Measurements from ENCODE around the gene CCNC.
A peak's percentile ranks its signal among the peaks of the same experiment; 100 is the strongest.
"Not testable (repeated sequence)": the region's sequence is repeated elsewhere in the genome, so short reads cannot be mapped to it uniquely, and the experiment has no call there.

The CCNC gene

DNA sequence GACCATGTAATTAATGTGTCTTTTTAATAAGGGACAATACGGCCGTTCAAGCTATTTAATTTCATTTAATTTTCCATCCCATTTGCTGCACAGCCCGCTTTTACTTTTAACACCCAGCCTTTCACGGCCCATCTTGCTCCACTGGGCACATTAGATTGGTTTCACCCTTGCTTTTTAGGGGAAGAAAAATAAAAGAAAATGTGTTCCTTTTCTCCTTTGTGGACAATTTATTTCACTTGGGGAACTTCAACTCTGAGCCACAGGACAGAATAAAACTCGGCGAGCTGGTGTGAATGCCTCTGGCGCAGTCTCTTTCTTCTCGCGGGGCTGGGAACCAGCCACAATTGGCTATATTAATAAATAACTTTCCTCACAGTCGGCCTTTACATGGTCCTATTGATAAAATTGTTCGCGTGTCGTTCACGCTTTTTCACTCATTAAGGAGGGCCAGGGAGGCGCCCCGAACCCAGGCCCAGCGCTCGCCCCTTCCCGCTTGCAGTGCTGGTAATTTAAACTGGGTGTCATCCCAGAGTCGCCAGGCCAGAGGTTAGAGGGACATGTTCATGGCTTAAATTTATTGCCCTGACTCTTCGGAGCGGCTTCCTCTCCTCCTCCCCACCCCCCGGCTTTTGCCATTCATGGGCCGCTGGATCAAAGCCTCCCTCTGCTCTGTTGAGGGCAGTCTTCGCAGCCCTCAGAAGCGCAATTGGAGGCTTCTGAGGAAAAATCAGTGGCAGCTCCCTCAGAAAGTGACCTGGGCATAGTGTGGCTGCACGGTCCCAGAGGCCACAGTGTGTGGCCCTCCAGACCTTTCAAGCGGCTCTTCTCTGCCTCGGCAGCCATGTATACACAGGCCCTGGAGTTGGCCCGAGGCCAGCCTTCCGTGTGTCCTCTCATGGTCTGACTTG, 36.0 kb upstream of the CCNC start:
- H3K4me3 ChIP-seq (ENCODE audit: low read length): peak overlapping the region; percentile 50
- no peak for DNase-seq (ENCODE audit: low read depth, low spot score)

DNA sequence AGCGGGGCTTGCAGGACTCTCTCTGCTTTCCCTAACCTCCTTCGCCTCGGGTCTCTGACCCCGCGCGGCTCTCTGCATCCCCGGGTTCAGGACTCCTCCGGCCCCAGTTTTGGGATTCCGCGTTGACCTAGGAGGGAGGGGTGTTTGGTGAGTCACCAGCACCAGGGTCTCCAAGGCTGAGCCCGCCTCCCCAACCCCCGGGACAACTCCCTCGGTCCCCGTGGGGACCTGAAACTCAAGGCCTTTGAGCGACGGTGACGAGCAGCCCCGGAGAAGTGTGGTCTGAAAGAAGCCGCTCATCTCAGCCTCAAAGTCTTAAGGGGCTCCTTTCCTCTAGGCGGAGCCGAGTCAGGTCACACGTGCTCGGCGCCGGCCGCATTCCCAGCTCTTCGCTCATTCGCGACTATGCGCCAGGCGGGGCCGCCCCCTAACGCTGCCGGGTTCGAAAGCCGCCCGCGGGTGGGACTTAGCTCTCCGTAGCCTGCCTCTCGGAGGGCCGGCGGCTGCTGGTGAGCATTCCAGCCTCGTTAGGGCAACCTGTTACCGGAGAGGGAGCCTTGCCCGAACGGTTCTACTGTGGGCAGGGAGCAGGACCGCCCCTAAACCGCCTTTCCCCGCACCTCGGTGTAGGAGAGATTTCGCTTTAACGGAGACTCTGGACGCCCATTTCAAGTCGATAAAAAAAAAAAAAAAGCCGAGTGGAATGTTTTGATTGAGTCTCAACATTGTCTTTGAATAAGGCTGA, 35.1 kb upstream of the CCNC start:
- peak; percentile 54 for DNase-seq (ENCODE audit: low read depth, low spot score)
- peak overlapping the region; percentile 50 for H3K4me3 ChIP-seq (ENCODE audit: low read length)

GRCh38 chr6:99602520-99603420, 34.3 kb upstream of the CCNC start:
- no peak for DNase-seq (ENCODE audit: low read depth, low spot score)

DNA sequence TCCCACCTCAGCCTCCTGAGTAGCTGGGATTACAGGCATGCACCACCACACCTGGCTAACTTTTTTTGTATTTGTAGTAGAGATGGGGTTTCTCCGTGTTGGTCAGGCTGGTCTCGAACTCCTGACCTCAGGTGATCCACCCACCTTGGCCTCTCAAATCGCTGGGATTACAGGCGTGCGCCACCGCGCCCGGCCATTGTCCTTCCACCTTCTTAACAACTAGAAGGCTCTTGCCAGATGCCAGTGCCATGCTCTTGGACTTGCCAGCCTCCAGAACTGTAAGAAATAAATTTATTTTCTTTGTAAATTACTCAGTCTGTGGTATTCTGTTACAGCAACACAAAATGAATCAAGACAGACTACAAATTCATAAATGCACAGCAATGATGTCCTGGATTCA, 26.2 kb upstream of the CCNC start:
- not testable (repeated sequence) for DNase-seq (ENCODE audit: low read depth, low spot score); H3K4me3 ChIP-seq (ENCODE audit: low read length)

More at GRCh38 chr6:99602520-99603420, 34.3 kb upstream of the CCNC start:
- no peak overlapping the region for H3K4me3 ChIP-seq (ENCODE audit: low read length)

GRCh38 chr6:99592900-99593299, 24.4 kb upstream of the CCNC start:
- DNase-seq (ENCODE audit: low read depth, low spot score): no peak
- no peak overlapping the region for H3K4me3 ChIP-seq (ENCODE audit: low read length)

- H3K4me3 ChIP-seq (ENCODE audit: low read length): no peak overlapping the region
Observed at GRCh38 chr6:99591673-99592364, 23.4 kb upstream of the CCNC start.

GRCh38 chr6:99590728-99591672, 22.5 kb upstream of the CCNC start:
- DNase-seq (ENCODE audit: low read depth, low spot score): no peak
- no peak overlapping the region for H3K4me3 ChIP-seq (ENCODE audit: low read length)

More at GRCh38 chr6:99591673-99592364, 23.4 kb upstream of the CCNC start:
- no peak for DNase-seq (ENCODE audit: low read depth, low spot score)

DNA sequence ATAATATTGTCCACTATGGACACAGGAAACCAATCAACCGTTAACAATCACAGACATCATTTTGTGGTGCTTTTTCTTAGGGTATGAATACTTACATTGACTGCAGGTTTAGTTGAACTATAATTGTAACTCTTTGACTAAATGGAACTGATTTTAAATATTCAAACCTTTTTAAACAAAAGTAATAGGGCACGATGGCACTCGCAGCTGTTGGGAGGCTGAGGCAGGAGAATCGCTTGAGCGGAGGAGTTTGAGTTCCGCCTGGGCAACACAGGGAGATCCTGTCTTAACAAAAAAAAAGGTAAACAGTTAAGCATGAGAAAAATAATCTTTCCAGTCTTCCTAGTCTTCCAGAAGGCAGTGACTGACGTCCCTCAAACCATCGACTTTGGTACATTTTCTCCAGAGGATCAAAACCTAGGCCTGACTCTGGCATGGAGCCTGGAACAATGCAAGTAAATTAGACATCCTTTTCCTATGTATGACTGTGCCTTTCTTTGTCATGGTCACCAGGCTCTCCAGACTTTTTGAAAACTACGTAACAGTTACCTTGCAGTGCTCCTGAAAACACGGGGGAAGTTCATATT, 21.5 kb upstream of the CCNC start:
- no peak overlapping the region for H3K4me3 ChIP-seq (ENCODE audit: low read length)
- DNase-seq (ENCODE audit: low read depth, low spot score): no peak

- no peak for DNase-seq (ENCODE audit: low read depth, low spot score)
- peak overlapping the region; percentile 59 for H3K4me3 ChIP-seq (ENCODE audit: low read length)
Observed at GRCh38 chr6:99589290-99589672, 20.8 kb upstream of the CCNC start.

DNA sequence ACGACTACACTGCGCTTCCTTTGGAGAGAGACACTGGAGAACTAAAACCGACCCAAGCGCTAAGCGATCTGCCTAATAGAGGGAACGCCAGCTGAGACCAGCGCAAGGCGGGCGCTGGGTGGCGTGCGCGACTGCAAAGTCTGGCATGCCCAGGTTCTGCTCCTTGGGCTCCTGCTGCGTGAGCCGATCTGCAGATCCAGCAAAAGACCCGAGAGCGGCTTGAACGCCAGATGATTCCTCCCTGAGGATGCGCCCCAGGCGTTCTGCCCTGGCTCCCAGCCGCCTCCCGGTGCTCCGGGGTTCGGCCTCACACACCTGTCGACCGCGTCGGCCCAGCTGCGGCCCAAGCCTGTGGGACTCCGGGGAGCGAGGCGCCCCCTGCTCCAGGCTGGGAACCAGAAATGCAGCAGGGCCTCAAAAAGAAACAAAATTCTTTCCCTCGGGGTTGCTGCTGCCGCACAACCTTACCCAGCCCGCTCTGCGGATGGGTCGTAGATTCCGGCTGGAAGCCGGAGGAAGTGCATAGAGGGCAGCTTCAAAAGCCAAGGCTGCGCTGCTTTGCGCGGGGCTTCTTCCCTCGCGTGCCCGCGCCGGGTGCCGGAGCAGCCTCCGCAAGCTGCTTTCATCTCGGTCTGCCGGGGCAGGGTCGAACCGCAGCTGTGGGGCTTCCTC, 20.3 kb upstream of the CCNC start:
- peak; percentile 71 for DNase-seq (ENCODE audit: low read depth, low spot score)
- H3K4me3 ChIP-seq (ENCODE audit: low read length): peak overlapping the region; percentile 59

DNA sequence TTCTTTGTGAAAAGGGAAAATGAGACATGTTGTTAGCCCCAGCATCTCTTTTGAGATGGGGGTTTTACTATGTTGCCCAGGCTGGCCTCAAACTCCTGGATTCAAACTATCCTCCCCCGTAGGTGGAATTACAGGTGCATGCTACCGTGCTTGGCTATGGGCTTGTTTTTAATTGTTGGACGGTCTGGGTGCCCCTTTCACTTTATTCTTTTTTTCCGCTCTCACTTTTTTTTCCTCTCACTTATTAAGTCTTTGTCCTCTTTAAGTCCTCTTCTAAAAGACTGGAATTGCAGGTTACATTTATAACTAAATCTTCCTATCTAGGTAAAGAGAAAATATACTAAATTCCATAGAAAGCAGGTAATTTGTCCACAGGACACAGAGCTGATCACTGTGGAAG, 19.3 kb upstream of the CCNC start:
- no peak for DNase-seq (ENCODE audit: low read depth, low spot score)
- no peak overlapping the region for H3K4me3 ChIP-seq (ENCODE audit: low read length)

- no peak for DNase-seq (ENCODE audit: low read depth, low spot score)
- no peak overlapping the region for H3K4me3 ChIP-seq (ENCODE audit: low read length)
Observed at GRCh38 chr6:99579781-99580180, 11.3 kb upstream of the CCNC start.

GRCh38 chr6:99575544-99576227, 7.2 kb upstream of the CCNC start:
- no peak overlapping the region for H3K4me3 ChIP-seq (ENCODE audit: low read length)
- DNase-seq (ENCODE audit: low read depth, low spot score): no peak

DNA sequence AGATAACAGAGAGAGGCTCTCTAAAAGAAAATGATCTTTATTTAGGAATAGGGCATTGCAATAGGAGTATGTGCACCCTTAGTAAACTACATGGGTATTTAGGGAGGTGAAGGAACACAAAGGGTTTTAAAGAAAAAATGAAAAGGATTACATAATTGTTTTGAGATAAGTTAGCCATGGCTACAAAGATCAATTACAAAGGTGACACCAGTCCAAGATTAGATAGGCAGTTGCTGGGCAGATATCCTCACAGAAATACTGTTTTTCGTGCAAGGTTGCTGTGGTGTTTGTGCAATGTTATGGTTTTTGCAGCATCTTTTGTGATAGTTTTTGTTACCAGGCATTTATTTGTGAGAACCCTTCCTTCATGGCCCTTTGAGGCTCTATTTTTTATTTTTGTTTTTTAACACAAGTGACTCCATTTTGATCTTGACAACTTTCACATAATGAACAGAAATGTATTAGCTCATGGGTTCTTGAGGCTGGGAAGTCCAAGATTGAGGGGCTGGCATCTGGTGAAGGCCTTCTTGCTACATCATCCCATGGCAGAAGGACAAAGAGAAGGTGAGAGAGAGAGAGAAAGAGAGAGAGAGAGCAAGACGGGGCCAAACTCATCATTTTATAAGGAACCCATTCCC, 5.6 kb upstream of the CCNC start:
- no peak for DNase-seq (ENCODE audit: low read depth, low spot score)
- H3K4me3 ChIP-seq (ENCODE audit: low read length): no peak overlapping the region

GRCh38 chr6:99563056-99563723, 5.3 kb downstream of the CCNC start:
- no peak for DNase-seq (ENCODE audit: low read depth, low spot score)
- H3K4me3 ChIP-seq (ENCODE audit: low read length): no peak overlapping the region
